ENCODE data around the gene CHRNA4.
"Not testable (repeated sequence)": the region's sequence is repeated elsewhere in the genome, so short reads cannot be mapped to it uniquely, and the experiment has no call there.

CHRNA4 gene

DNA sequence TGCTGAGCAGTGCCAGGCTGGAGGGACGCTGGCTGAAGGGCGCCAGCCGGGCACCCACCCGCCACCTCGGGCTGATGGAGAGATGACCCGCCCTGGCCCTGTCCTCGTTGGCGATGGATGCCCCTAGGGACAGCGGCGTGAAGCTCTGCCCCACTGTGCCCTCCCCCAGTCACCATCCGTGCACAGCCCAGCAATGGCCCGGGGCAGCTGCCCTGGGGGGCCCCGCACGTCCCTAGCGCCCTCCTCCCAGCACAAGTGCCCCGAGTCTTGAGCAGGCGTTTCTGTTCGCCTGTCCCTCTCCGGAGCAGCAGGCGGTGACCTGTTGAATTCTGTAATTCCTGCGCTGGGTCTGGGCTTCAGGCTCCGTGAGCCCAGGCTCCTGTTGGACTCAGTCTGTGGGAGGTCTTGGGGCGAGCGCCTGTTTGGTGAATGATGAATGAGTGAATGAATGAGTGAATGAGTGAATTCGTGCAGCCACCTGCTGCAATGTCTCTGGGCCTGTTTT, 36.8 kb upstream of the CHRNA4 start:
- DNase-seq (ENCODE audit: low read depth): no peak

DNA sequence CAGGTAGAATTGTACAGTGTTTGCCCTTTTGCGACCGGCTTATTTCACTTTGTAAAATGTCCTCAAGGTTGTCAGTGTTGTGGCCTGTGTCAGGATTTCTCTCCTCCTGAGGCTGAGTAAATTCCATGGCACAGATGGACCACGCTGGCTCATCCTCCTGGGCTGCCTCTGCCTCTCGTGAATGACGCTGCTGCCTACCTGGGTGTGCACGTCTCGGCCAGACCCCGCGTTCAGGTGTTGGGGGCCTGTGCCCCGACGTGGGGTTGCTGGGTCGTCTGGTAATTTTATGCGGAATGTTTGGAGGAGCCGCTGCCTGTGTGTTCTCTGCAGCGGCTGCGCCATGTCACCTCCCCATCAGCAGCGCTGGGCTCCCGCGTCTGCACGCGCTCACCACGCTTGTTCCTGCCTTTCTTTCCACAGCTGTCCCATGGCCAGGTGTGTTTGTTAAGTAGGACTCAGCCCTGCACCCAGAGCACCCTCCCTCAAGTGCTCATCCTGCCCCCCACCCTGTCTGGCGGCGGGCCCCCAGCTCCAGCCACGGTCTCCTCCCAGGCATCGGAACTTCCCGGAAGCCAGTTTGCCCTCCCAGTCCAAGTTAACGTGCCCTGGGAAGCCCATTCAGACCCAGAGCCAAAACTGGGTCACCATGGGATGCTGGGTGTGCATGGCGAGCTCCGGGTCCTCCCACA, 36.1 kb upstream of the CHRNA4 start:
- no peak for DNase-seq (ENCODE audit: low read depth)

DNA sequence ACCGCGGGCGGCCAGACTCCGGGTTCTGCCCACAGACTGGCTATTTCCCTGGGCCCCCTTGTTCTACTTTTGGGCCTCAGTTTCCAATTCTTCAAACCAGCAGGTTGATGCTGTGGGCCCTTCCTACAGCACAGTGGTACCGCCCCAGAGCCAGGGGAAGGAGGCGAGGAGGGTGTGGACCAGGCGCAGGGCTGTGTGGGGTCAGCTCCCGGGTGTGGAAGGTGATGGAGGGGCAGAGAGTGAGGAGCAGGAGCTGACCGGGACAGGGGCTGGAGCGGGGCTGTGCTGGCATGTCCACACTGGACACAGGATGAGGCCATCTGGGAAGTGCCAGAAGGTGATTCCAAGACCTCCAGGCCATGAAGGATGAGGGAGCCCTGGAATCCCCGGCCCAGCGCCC, 35.2 kb upstream of the CHRNA4 start:
- DNase-seq (ENCODE audit: low read depth): no peak

DNA sequence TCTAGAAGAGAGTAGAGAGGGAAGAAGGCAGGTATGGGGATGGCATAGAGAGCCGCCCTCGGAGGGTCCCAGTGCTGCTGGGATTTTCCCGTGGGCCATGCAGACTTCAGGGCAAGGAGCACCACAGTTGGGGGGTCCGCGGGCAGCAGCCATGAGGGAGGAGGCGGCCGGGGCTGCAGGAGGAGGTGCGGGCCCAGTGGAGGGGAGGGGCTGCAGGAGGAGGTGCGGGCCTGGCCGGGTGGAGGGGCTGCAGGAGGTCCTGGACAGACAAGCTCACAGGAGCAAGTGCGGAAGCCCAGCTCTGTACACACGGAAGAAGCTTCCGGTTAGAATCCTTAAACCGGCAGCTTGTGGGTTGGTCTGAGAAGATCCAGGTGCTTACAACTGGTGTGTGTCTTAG, 34.6 kb upstream of the CHRNA4 start:
- no peak for DNase-seq (ENCODE audit: low read depth)

DNA sequence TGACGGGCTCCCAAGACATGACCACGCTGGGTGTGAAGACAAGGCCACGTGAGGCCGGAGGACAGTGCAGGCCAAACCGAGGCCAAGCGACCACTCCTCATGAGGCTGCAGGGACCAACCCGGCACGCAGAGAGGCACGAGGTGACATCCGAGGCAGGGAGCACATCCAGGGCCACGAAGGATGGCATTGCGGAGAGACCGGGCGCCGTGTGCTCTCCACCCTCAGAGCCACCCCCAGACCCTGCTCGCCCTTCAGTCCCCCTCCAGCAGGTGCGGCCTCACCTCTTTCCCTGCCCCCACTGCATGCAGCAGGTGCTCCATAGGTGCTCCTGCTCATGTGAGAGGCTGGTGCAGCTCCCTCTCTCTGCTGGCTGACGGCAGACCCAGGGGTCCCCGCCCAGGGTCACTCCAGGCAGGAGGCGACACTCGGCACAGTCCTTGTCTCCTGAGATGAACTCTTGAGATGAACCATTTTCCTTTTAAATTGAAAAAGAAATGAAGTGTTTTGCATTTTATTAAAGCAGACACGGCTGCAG, 33.8 kb upstream of the CHRNA4 start:
- no peak for DNase-seq (ENCODE audit: low read depth)

DNA sequence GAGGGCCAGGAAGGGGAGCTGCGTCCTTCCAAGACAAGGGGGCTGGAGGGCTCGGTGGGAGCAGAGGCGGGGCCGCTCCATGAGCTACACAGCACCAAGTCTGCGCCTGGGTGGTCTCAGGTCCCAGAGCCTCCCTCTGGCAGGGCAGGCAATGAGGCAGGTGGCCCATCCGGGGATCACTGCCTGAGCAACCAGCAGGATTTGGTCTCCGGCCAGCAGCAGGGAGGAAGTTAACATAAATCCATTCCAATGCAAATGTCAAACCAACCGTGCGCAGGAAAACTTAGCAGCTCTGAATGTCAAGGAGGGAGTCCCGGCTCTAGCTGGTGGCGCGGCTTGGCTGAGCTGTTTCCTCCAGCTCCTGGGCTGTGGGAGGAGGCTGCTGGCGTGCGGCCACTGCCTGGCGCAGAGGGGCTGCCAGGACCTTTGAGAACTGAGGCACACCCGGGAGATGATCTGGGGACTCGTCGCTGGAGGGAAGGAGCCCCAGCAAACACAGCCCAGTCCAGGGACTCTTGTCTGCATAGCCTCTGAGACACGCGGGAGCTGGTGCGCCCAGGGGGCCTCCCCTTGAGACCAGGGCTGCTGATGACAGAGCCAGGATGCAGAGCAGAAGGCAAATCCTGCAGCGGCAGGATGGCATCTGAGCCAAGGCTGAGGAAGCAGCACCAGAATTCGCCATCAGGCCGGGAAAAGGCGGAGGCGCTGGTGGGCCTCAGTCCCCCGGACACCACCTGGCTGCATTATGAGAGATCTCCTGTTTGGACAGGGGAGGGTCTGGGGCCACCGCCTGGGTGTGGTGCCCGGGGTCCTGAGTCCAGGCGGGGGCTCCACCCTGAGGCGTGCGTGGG, 33.1 kb upstream of the CHRNA4 start:
- DNase-seq (ENCODE audit: low read depth): no peak

DNA sequence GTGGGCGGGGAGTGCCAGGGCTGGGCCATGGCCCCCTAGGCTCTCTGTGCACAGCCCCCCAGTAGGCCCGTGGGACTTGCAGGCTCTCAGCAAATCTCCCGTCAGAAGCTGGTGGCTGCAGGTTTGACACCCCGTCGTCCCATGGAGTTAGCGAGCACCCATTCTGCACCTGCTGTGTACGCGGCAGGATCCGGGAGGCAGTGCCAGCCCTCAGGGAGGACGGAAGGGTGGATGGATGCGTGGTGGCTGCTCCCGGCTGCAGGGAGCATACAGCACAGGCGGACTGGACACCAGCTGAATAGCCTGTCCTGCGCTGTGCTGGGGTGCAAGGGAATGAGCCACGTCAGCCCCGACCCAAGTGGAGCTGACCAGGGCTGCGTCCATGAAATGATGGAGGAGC, 32.4 kb upstream of the CHRNA4 start:
- no peak for DNase-seq (ENCODE audit: low read depth)

DNA sequence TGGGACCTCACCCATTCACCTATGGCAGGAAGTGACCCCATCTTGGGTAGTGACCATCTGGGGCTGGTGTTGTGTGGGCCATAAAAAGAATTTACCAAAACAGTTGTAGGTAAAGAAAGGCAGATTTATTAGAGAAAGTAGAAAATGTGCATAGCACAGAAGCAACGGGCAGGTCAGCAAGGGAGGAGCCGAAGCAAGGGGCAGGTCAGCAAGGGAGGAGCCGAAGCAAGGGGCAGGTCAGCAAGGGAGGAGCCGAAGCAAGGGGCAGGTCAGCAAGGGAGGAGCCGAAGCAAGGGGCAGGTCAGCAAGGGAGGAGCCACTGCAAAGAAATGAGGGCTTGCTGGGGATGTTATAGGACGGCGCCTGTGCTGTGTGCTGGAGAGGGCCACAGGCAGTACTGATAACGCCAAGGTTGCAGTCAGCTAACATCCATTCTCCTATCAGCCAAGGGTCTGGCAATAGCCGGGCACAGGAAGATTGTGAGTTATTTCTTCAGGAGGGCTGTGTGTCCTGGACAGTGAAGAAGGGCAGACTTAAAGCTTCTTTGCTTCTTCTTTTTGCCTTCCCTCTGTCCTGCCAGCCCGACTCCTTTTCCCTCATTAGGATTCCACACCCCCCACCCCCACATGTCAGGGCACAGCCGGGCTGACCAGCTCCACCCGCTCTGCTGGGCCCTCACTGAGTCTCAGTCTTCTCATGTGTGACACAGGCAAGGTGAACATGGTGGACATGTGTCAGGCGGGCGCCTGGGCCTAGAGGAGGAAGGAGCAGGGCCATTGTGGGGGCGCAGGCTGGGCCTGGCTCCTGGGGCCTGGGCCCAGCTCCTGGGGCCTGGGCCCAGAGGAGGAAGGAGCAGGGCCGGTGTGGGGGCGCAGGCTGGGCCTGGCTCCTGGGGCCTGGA, 31.6 kb upstream of the CHRNA4 start:
- DNase-seq (ENCODE audit: low read depth): no peak

DNA sequence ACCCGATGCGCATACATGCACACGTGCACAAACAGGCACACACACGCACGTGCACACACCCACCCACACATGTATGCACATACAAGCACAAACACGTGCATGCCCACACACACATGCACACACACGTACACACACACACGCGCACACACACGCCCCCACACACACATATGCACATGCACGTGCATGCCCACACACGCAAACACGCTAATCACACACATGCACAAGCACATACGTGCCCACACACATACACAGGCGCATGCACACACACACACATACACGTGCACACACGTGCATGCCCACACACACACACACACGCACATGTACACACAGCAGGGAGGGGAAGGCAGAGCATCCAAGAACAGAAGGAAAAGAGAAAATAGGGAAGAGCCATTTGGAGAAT, 26.8 kb upstream of the CHRNA4 start:
- DNase-seq (ENCODE audit: low read depth): no peak

DNA sequence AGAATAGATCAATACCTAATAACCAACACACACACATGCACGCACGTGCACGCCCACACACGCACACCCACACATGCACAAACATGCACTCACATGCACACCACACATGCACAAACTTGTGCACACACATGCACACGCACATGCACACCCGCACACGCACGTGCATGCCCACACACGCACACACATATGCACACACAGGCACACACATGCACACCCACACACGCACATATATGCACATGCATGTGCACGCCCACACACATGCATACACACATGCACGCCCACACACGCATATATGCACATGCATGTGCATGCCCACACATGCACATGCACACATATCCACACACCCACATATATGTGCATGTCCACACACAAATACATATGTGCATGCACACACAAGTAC, 26.2 kb upstream of the CHRNA4 start:
- no peak for DNase-seq (ENCODE audit: low read depth)

DNA sequence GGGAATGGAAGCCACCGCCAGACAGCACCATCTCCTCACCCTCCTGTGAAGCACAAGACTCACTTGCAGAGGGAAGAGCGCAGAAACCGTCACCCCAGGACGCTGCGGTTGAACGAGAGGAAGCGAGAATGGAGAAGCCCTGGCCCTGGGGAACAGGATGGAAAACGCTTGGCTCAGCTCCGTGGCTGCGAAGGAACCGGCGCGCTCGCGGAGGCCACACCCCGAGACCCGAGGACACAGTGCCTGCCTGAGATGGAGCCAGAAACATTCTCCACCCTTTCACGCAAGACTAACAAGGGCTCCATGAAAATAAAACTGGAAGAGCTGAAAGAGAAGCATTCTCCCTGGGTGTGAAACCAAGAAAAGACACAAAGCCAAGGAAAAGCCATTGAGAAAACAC, 25.3 kb upstream of the CHRNA4 start:
- no peak for DNase-seq (ENCODE audit: low read depth)

DNA sequence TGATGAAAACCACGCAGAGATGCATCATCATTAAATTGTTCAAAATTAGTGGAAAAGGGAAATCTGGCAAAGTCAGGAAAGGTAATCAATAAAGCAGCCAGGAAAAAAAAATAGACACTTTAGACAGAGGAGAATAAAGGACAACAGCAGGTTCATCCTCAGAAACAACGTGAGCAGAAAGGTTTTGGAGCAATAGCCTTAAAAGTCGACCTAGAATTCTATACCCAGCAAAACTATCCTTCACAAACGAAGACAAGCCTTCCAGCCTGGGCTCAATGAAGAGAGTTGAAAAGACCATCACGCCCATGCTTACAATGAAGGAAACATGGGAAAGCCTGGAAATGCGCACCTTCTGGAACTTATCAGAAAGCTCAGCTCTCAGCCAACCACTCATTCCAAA, 24.7 kb upstream of the CHRNA4 start:
- DNase-seq (ENCODE audit: low read depth): no peak

DNA sequence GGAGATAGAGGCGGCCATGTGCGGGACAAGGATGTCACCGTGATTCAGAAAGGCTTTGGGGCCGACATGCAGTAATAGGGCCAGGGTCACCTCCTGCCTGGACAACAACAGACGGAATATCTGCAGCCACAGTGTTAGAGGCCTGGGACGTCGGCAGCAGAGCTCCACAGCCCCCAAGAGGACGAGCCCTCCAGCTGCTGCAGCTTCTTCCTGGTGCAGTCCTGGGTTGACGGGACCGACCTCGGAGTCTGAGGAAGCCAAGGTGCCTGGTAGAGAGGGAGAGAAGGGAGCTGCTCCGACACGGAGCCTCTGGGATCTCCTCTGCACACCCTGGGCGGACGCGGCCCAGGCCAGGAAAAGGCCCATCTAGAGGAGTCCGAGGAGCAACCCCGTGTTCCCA, 23.2 kb upstream of the CHRNA4 start:
- DNase-seq (ENCODE audit: low read depth): no peak

DNA sequence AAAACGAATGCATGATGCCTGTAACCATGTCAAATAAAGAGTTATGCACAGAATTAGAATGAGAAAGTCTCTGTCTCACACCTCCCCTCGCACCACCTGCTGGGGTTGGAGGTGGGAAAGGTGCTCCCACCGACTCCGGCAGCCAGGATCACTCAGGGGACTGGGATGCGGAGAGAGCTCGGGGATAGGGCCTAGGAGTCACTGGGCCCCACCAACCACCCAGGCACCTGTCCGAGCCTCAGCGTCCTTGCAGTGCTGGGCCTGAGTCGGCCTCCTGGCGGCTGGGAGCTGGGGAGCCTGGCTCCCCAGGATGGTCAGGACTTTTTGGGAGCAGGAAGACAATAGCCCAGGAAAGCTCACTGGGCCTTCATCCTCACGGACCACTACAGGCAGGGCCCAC, 22.4 kb upstream of the CHRNA4 start:
- DNase-seq (ENCODE audit: low read depth): no peak

DNA sequence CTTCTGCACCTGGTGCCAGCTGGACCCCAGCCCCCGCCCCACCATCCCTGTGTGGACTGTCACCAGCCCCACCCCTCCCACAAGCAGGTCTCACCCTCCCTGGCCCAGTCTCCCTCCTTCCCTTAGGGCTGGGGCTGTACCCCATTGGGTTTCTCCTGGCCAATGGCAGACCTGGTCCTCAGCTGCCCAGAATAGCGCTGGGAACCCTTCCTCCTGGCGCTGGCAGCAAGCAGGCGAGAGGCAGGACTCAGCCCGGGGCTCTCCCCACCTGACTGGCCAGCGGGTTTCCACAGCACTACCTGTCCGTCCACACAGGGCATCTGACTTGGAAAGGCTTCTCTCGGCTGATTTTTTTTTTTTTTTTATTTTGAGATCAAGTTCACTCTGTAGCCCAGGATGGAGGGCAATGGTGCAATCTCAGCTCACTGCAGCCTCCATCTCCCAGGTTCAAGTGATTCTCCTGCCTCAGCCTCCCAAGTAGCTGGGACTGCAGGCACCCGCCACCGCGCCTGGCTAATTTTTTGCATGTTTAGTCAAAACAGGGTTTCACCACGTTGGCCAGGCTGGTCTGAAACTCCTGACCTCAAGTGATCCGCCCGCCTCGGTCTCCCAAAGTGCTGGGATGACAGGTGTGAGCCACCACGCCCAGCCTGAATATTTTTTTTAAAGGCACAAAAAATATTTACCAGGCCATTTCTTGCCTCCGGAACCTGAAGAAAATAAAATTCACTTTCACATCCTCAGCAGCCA, 21.6 kb upstream of the CHRNA4 start:
- no peak for DNase-seq (ENCODE audit: low read depth)

DNA sequence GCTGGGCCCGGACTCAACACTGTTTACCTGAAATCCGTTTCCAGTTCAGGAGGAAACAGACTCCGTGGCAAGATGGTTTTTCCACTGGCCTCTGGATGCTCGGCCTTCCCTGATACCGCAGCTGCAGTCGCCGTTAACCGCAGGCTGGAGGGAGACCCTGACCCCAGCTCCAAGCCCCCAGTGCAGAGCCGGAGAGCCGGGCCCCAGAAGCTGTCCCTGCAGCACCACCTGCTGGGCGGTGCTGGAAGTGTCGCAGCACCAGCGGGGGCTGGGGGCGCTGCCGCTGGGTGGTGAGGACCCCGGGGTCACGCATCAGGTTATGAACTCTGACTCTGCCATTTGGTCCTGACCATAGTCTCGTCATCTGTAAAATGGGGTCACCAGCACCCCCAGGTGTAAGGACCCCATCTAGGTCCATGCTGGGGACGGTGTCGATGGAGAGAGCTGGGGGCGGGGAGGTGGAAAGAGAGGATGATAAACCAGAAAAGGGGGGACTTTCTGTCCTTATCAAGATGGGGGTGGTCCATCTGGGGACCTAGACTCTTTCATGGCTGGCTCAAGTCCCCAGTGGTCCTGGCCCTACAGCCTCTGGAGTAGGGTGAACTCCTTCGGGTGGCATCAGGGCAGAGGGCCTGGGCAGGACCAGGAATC, 20.8 kb upstream of the CHRNA4 start:
- DNase-seq (ENCODE audit: low read depth): no peak

DNA sequence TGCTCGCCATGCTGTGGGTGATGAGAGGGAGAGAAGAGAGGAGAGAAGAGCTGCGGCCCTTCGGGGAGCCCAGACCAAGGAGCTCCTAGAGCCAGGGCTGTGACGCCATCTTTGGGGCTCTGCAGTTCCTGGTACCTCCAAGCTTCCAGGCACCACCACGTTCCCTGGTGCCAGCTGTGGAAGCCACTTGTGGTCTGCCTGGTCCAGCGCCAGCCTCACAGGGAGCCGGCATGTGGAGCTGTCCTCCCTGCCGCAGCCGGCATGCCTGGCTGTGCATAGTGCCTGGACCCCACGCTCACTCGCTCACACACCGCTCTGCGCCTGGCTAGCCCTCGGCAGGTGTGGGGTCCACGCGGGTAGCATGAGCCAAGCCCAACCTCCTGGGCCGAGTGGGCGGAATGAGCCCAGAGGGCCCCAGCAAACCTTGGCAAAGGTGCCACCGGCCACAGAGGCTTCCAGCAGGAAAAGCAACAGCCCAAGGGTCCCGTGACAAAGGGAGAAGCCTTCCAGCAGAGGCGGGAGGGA, 19.3 kb upstream of the CHRNA4 start:
- DNase-seq (ENCODE audit: low read depth): no peak

DNA sequence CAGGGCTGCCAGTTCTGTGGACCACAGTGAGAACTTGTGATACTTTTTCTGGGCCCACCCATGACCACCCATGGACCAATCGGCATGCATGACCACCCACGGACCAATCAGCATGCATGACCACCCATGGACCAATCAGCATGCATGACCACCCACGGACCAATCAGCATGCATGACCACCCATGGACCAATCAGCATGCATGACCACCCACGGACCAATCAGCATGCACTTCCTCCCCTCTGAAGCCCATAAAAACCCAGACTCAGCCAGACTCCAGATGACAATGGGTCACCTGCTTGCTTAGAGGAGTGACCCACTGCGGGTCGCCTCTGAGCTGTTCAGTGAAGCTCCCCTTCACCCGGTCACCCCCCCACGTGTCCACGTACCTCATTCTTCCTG, 18.7 kb upstream of the CHRNA4 start:
- not testable (repeated sequence) for DNase-seq (ENCODE audit: low read depth)

DNA sequence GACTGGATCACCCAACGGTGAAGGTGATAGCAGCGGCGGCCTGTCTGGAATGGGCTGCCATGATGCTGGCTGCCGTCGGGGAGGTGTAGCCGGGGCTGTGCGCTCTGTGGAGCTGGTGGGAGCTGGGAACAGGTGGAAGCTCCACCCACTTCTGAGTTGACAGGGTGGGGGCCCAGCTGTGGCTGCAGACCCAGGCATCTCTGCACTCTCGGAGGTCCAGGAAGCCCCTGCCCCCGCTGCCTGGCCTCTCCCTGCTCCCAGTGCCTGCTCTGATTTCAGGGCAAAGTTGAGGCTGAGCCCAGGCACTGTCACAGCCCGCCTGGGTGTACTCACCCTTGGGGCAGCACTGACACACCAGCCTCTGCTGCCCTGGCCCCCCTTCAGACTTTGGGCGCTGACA, 18.1 kb upstream of the CHRNA4 start:
- DNase-seq (ENCODE audit: low read depth): no peak

DNA sequence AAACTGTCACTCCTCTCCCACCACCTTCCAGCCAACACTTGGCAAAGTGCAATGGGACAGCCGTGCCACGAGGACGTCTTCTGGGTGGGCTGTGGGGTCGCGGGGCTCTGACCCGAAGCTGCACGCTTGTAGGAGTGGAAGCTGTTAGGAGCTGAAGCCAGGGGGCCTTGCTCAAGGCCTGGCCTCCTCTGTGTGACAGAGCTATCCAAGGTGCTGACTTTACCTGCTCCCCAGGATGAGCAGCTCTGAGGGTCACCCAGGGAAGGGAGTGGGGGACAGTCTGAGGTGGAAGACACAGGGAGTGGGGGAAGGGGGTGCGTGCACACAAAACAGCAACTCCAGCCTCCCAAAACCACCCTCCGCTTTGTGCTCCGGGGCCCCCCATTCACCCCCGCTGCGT, 17.5 kb upstream of the CHRNA4 start:
- no peak for DNase-seq (ENCODE audit: low read depth)

DNA sequence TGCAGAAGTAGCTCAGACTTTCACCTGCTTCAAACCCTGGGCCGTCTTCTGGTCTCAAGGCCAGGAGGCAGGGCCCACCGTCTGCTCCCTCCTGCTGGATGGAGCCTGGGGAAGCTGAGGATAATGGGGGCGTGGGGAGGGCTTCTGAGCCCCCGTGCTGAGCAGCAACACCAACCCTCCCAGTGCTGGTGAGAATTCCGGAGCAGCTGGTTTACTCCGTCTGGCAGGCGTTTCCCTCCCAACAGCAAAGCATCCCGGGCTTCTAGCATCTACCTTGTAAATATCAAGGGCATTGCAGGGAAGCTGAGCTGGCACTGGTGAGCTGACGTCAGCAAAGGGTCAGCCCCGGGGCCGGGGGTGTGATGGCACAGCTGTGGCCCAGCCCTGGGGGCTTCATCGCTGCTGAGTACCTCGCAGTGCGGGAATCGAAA, 16.8 kb upstream of the CHRNA4 start:
- DNase-seq (ENCODE audit: low read depth): no peak

All from T-helper 22 cell (primary cell).